GM12892 (cell line): Measurements from ENCODE around the gene MYO10.

ENCODE experiments used
- POLR2A ChIP-seq: IDR thresholded peaks from 2 replicates; pipeline ENCODE4 v1.6.1; 2011; ENCODE audit warnings: low read depth, low read length, control low read depth
- POLR2AphosphoS5 ChIP-seq: IDR thresholded peaks from 2 replicates; pipeline ENCODE4 v1.6.1; 2011; ENCODE audit warnings: low read depth, low read length, control low read depth
- TAF1 ChIP-seq: IDR thresholded peaks from 2 replicates; pipeline ENCODE4 v1.6.1; 2011; ENCODE audit warnings: low read depth, mild to moderate bottlenecking, control low read depth, low read length, borderline replicate concordance

DNA sequence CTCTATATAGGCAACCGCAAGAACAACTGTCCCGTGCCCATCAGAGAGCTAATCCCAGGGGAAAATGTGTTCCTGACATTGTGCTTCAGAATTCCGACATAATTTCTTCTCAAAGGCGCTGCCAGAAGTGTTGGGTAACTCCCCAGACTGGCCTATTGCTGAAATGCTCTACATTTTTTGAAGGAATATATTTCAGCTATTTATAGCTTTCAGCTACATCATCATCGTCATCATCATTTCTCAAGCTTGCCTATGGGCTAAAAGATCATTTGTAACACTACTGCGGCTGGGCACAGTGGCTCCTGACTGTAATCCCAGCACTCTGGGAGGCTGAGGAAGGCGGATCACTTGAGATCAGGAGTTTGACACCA is 49.7 kb downstream of the MYO10 start:
- no peak for TF ChIP-seq TAF1
- no peak for TF ChIP-seq POLR2A
- TF ChIP-seq POLR2AphosphoS5, result no peak
